AG08395 (cell line): ENCODE measurements around the gene NAP1L4.
"Not testable (repeated sequence)": the region's sequence is repeated elsewhere in the genome, so short reads cannot be mapped to it uniquely, and the experiment has no call there.

ENCODE experiments used
- DNase-seq: peaks from one replicate; pipeline ENCODE4 v3.0.0; 2012; ENCODE audit warnings: mixed read lengths, low spot score

NAP1L4 gene

DNA sequence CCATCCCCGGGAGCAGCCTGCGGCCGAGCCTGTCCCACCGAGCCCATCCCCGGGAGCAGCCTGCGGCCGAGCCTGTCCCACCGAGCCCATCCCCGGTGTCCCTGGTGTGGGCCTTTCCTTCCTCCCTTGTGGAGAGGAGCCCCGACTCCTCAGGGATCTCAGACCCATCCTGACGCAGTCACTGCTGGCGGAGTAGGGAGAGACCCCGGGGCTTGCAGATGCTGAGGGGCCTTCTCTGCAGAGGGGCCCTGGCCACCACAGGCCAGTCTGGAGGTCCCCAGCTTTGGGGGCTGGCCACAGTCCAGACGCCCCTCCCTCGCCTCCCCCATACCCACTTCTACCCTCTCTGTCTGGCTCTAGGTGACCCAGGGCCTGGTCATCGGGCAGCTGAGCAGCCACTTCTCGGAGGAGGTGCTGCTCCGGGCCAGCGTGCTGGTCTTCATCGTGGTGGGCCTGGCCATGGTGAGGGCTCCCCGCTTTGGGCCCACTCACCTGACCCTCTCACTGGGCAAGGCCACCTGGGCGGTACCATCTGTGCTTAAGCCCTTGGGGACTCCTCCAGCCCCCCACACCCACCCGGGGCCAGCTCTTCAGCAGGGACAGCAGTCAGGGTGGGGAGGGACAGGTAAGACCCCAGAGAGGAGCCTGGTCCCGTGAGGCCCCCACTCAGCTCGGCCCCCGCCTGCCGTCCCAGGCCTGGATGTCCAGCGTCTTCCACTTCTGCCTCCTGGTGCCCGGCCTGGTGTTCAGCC, 70.2 kb downstream of the NAP1L4 start:
- DNase-seq, result no peak

DNA sequence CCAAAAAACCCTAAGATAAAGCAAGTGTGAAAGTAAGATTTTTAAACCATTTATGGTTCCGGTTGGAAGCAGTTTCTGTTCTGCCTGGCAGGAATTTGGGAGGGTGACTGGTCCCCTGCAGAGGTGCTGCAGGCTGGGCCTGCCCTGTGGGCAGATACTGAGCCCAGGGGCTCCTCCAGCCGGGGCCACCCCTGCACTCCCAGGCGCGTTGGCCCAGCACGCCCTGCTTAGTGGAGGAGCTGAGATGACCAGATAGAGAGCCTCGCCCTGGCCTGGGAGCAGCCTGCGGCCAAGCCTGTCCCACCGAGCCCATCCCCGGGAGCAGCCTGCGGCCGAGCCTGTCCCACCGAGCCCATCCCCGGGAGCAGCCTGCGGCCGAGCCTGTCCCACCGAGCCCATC, 70.9 kb downstream of the NAP1L4 start:
- no peak for DNase-seq

DNA sequence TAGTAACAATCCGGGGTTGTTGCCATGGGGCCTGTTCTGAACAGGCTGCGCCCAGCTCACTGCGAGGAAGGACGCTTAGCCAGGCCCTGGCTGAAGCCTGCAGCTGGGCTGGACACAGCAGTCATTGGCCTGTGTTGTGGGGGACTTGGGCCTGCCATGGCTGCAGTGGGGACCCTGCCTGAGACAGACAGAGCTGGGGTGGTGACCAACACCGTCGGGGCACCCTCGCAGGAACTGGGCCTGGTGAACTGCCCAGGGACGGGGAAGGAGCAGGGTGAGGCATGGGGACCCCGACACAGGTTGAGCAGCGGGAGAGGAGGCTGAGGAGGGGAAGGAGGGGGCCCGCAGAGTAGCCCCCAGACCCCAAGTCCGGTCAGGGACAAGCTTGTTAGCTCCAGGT, 71.8 kb downstream of the NAP1L4 start:
- DNase-seq, result no peak

DNA sequence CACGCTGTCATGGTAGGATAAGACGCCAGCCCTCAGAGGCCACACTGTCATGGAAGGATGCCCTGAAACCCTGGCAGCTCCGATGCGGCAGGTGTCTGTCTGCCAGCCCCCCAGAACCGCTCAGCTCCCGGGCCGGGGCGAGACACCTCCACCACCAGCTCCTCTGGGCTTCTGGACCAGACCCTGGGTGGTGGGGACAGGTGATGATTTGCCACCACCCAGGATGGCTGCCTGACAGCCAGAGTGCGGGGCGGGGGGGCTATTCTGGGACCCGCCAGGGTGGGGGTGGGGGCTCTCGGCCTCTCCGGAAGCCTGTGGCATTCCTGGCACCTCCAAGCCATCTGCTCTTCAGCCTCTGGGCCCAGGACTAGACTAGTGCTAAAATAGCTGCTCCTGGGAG, 72.3 kb downstream of the NAP1L4 start:
- no peak for DNase-seq

DNA sequence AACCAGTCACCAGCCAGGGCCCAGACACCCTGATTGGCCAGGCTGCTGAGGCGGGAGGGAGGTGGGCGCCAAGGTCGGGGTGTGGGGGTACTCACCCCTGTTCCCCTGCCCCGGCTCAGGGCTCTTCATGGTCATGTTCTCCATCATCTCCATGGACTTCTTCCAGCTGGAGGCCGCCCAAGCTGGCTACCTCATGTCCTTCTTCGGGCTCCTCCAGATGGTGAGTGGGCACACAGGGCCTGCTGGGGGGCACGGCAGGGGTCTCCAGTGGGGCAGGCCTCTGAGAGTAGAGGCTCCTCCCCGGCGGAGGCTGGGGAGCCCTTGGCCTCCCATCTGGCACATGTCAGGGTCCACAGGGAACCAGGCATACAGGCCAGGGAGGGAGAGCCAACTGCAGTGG, 72.9 kb downstream of the NAP1L4 start:
- no peak for DNase-seq

DNA sequence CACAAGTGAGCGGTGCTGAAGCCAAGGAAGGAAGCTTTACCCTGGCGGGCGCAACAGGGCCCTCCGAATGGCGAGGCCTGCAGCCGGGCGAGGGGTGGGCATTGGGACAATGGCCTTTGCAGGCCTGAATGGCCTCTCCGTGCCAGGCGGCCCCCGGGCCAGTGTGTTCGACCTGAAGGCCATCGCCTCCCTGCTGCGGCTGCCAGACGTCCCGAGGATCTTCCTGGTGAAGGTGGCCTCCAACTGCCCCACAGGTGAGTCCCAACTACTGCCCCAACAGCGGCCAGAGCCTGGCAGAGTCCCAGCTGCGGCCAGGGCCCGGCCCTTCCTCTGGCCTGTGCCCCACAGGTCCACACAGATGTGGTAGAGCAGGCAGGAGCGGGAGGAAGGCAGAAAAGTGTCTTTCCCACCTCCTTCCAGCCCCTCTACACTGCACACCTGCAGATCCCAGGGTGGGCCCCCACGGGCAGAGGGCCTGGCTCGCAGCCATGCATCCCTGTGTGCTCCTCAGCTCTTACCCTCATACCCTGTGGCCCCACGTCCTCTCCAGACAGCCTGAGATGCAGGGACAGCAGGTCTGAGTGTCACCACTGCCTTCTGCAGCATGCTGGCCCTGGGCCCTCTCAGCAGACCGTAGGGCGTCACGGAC, 74.2 kb downstream of the NAP1L4 start:
- DNase-seq, result no peak

DNA sequence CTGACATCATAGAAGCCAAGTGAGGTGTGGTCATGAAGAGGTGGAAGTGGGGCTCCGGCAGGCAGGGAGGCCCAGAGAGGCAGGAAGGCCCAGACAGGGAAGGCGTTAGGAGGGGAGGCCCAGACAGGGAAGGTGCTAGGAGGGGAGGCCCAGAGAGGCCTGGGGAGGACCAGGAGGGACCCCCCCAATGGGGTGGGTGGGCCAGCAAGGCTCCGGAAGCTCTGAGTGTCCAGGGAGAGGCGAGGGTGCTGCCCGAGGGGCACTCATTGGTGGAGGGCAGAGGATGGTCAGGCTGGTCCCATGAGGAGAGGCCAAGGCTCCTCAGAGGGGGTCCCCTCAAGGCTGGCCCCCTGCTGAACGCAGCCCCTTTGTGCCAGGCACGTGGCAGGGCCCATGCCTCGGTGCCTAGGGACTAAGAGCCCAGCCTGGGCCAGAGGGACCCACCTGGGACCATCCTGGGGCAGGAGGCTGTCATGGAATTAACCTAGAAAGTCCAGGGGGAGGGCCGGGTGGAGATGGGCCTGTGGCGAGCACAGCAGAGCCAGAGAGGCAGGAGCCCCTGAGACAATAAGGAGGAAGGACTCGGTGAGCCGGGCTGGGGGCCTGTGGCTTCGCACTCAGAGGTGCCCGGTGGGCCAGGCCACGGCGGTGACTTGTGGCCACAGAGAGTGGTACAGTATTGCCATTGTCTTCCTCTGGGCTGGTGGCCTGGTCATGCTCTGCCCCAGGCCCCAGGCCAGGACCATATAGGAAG, 75.1 kb downstream of the NAP1L4 start:
- DNase-seq, result no peak

DNA sequence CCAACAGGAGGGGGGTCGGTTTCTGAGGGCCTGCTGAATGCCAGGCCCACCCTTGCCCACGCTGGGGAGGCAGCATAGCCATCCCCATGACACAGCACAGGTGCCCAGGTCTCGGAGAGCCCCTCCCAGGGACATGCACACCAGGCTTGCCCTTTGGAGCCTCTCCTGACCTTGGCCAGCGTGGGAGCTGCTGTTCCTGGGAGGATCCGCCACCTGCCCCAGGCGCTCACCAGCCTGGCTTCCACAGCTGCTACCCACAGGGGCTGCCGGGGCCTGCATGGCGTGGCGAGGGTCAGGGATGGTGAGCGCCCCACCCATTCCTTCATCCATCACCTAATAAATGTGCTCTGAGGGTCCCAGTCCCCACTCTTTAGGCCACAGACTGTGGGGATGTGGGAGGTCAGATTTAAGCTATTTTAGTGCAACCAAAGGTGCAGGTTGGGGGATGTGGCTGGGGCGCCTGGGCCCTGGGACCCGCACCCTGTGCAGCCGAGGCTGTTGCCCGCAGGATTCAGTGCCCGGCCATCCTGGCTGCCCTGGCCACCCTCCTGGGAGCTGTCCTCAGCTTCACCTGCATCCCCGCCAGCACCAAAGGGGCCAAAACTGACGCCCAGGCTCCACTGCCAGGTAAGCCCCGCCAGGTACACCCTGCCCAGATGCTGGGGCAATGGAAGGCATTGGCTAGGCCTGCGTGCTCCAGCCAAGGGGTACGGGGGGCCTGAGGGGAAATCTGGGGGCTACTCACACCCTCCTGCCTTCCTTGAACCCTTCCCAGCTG, 75.8 kb downstream of the NAP1L4 start:
- DNase-seq, result no peak

DNA sequence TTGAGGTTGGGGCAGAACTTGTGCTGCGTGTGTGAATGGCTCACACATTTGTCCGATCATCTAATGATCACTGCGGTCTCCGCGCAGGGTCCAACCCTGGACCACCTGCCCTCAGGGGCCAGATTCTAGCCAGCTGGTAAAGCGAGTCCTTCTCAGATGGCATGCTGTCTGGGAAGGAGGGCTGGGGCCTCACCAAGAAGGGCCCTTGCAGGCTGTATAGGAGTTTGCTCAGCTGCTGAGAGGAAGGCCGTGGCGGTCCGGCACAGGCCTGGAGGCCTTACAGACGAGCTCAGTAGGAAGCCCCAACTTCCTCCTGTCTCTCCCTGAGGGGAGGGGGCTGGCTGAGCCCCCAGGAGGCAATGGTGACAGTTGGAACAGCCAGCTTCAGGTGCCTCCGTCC, 76.7 kb downstream of the NAP1L4 start:
- no peak for DNase-seq

DNA sequence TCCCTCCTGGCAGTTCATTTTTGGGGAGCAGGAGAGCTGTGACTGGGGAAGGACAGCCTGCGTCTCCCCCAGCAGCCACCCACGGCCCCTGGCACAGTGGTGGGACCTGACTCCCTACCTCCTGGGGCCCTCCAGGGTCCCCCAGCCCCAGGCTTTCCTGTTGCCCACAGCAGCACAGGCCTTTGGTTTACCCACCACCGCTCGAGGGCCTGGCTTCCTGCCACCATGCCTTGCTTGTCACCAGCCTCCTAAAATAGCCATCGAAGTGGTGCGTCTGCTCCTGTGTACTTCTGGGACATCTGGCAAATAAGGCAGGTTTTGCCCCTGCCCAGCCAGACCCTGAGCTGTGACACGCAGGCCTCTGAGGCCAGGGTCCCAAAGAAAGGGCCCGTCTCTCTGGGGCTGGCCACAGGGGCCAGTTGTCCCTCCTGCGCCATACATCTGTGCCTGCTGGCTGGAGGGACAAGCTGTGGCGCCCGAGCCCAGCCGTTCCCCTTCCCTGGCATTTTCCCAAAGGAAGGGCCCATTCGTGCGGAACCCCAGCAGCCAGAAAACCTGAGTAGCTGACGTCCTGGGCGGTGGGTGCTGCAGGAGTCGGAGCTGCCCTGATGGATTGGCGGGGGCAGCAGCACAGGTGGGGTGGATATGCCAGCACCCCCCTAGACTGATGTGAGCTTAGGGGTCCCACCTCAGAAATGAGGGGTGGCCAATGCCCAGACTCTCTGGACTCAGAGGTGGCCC, 77.5 kb downstream of the NAP1L4 start:
- no peak for DNase-seq

DNA sequence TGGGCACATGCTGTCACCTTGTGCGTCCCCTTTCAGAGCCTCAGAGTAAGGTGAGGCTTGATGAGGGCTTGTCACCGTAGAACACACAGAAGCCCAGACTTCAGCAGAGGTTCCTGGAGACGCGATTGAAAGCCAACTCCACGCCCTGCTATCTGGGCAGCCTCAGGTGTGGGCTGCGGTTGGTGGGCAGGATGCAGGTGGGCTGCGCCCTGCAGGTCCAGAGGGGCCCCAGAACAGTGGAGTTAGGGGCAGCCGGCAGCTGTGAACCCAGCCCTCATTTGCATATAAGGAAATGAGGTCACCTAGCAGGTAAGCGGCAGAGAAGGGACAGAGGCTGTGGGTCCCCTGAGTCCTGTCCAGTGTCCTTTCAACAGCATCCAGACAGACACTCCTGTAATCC, 78.4 kb downstream of the NAP1L4 start:
- DNase-seq, result no peak

DNA sequence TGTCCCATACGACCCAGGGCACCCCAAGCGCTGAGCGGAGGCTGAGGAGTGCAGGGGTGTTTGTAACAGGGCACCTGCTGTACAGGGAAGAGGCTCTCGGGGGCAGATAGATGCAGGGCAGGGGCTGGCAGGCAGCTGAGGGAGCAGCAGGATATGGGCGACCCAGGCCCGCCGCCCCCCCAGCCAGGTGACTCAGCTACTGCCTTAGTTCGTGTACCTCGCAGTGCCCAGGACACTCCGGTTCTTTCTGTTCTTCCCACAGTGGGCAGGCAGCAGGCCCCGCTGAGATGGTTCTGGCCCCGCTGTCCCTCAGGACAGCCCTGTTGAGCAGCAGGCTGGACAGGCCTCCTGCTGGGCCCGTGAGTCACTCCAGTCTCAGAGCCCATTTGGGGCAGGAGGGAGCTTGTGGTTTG, 79.1 kb downstream of the NAP1L4 start:
- peak; percentile 58 for DNase-seq

DNA sequence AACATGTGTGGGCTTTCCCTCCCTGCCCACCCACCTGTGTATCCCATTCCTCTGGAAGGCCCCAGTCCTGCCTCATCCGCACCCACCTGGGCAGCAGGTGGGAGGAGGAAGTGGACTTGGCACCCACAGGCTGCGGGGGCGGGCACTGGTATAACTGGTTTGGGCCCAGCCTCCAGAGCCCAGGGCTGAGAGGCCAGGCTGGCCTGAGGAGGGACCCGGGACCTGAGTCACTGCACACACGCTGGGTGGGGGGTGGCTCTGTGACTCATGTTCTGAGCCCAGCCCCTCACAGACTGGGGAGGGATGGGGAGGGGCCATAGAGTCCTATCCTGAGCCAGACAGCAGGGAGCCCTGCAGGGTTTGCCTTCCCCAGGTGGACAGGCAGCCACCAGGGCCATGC, 79.6 kb downstream of the NAP1L4 start:
- peak; percentile 86 for DNase-seq

DNA sequence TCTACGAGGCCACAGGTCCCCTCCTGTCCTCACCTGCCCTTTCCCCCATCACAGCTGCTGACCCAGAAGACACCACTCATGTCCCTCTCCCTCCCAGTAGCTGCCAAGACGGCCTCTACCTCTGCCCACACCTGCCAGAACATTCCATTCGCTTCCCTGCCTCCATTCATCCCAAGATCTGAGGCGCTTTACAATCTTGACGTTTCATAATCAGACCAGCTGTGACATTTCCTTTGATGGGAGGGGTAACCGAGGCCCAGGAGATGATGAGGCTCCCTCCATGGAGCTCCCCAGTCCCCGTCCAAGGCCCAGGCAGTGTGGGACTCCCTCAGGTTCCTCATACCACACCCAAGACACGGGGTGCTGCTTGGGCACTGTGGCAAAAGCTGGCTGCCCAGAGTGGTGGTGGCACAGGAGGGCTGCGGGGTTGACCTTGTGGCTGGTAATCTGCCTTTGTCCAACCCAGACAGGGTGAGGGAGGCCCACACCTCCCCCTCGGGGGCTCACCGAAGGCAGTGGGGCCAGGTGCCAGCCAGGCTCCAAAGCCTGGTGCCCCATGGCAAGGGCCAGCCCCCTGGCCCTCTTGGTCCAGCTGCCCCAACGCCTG, 80.2 kb downstream of the NAP1L4 start:
- DNase-seq, result no peak

DNA sequence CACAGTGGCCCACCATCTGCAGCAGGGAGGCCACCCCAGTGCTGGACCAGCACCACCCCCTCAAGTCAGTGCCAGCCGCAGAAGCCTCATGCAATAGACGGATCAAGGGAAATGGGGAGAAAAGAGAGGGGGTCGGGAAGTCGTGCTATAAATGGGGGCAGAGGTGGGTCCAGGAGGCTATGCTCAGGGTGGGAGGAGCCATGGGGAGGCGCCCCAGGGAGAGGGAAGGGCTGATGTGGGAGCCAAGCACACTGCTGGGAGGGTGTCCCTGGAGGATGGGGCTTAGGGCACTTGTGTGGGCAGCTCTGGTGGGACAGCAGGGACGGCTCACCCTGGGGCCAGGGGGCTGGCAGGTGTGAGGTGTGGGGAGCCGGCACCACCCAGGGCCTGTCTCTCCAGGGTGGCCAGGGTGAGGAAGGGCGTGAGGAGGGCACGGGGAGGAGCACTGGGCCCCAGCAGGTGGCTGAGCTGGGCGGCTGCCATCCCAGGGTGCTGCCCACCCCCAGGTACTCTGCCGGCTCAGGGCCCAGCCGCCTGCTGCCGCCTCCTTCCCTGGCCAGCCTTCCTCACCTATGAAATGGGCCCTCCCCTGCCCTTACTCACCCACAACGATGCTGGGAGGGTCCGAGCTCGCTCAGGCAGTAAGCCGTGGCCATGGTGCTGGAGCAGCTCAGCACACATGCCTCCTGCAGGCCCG, 80.9 kb downstream of the NAP1L4 start:
- DNase-seq, result no peak

DNA sequence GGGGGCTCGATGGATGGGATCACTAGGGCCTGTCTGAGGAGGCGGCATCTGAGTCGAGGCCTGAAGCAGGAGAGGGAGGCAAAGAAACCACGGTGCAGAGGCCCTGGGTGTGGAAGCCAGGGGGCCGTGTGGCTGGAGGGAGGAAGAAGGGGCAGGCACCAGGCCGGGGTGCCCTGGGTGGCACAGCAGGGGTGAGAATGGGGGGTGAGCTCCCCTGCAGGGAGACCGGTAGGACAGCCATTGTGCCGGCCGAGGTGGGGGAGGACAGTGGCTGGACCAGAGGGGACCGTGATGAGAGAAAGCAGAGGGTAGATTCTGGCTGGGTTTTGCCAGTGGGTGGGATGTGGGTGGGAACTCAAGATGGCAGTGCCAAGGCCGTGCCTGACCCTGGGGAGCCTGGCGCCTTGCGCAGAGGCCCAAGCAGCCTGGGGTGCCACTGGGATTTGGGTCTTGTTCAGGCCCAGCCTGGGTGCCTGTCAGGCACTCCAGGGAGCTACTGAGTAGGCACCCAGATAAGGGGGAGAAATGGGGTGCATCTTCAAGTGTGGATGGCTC, 81.7 kb downstream of the NAP1L4 start:
- no peak for DNase-seq

DNA sequence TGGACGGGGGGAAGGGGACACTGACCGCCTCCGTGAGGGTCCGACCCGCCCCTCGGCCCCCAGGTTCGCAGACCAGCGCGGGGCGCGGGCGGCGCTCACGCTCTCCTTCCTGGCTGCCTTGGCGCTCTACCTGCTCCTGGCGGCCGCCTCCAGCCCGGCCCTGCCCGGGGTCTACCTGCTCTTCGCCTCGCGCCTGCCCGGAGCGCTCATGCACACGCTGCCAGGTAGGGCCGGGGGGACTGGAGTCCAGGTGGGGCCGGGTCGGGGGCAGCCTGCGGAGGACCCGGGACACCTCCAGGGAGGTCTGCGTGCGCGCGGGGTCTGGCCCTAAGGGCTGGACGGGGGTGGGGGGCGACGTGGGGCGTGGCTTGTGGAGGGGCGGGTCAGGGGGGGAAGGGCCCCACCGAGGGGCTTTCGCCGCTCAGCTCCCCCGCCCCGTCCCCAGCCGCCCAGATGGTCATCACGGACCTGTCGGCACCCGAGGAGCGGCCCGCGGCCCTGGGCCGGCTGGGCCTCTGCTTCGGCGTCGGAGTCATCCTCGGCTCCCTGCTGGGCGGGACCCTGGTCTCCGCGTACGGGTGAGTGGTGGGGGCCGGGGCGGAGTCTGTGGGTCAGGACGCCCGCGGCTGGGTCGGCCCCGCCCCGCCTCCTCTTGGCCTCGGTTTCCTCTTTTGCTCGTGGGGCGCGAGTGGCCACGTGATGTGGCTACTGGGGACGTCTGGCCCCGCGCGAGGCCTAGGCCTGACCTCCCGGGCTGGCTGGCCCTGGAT, 82.8 kb downstream of the NAP1L4 start:
- no peak for DNase-seq

DNA sequence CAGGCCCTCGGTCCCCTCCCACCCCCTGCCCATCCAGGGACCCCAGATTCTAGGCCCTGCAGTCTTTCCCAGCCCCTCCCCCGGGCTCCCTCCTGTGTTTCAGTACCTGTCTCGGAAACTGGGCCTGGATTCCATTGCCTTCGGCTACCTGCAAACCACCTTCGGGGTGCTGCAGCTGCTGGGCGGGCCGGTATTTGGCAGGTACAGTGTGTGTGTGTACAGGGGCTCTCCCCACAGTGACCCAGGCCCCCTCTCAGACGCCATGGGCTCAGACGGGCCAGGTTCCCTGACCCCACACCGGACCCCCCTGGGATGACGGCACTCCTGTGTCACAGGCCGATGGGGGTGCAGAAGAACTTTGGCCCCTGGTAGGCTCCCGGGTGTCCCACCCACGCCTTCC, 84.0 kb downstream of the NAP1L4 start:
- DNase-seq, result no peak

DNA sequence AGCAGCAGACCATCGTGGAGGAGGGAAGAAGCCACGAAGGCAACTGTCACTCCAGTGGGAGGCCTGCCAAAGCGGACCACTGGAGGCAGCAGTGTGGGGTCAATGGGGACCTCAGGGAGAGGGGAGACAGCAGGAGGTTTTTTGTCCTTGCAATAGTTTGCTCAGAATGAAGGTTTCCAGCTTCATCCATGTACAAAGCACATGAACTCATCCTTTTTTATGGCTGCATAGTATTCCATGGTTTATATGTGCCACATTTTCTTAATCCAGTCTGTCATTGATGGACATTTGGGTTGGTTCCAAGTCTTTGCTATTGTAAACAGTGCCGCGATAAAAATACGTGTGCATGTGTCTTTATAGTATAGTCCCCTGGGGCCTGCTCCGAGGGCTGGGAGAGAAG, 86.8 kb downstream of the NAP1L4 start:
- not testable (repeated sequence) for DNase-seq
